Astrocyte (in vitro differentiated cells and primary cell): ENCODE results near the gene PRICKLE1.

ENCODE experiments used
- CTCF ChIP-seq: IDR thresholded peaks from 2 replicates; pipeline ENCODE4 v1.5.1; 2011; ENCODE audit warnings: low read depth, mild to moderate bottlenecking, inconsistent platforms, low read length, moderate library complexity; ENCODE audit not compliant: insufficient read depth
- EZH2 ChIP-seq: IDR thresholded peaks from 2 replicates; pipeline ENCODE4 v1.6.1; 2012; ENCODE audit warnings: mild to moderate bottlenecking, low read length, inconsistent platforms; ENCODE audit not compliant: insufficient read depth

GRCh38 chr12:42603246-42603990 lies 13.9 kb upstream of the PRICKLE1 start:
- TF ChIP-seq CTCF (no peak), EZH2 (no peak)
